ENCODE measurements around the gene PERM1. TPM values are rescaled to one million over a fixed set of nuclear protein-coding genes. Genes with fewer than 3 reads are reported as not detected.

Gene PERM1
- total and polyA plus RNA-seq, 2 experiments from 2014 or later: 0.77 to 1.0 TPM

DNA sequence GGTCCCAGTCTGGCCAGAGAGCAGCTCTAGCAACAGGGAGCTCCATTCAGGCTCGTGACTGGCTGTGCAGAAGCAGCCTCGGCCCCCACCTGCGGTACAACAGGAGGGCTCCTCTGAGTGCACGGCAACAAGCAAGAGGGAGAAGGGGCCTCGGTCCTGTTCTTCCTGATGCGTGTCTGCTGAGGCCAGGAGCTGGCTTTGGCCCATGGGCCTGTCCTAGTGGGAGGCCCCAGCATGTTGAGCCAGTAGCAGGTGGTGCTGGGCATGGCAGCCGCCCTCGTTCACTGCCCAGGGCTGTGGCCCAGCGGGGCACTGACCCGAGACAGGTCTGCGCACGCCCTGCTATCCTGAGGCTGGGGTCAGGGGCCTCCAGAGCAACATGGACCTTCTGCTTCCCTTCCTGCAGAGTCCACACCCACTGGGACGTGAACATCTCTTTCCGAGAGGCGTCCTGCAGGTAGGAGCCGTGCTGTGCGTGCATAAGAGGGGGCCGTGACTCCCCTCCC is 51.2 kb downstream of the PERM1 start:
- no peaks in the 10 kb centered on the region for H3K36me3 ChIP-seq
- no peak overlapping the region for H3K27ac ChIP-seq
- no peak for DNase-seq (ENCODE audit: low read depth in 1 of 2, low spot score in 1 of 2)
- no peak overlapping the region for H3K4me3 ChIP-seq
- TF ChIP-seq, protein P1, sequence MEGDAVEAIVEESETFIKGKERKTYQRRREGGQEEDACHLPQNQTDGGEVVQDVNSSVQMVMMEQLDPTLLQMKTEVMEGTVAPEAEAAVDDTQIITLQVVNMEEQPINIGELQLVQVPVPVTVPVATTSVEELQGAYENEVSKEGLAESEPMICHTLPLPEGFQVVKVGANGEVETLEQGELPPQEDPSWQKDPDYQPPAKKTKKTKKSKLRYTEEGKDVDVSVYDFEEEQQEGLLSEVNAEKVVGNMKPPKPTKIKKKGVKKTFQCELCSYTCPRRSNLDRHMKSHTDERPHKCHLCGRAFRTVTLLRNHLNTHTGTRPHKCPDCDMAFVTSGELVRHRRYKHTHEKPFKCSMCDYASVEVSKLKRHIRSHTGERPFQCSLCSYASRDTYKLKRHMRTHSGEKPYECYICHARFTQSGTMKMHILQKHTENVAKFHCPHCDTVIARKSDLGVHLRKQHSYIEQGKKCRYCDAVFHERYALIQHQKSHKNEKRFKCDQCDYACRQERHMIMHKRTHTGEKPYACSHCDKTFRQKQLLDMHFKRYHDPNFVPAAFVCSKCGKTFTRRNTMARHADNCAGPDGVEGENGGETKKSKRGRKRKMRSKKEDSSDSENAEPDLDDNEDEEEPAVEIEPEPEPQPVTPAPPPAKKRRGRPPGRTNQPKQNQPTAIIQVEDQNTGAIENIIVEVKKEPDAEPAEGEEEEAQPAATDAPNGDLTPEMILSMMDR (IDR thresholded peaks at IDR 0.05; ENCODE audit: low read depth, low read length): no peak
- H3K9me3 ChIP-seq (ENCODE audit: low read depth): no peaks in the 10 kb centered on the region
- peaks cover 21% of the 10 kb centered on the region for H3K27me3 ChIP-seq
- H3K4me1 ChIP-seq (ENCODE audit: low read depth): peaks cover 7% of the 10 kb centered on the region

DNA sequence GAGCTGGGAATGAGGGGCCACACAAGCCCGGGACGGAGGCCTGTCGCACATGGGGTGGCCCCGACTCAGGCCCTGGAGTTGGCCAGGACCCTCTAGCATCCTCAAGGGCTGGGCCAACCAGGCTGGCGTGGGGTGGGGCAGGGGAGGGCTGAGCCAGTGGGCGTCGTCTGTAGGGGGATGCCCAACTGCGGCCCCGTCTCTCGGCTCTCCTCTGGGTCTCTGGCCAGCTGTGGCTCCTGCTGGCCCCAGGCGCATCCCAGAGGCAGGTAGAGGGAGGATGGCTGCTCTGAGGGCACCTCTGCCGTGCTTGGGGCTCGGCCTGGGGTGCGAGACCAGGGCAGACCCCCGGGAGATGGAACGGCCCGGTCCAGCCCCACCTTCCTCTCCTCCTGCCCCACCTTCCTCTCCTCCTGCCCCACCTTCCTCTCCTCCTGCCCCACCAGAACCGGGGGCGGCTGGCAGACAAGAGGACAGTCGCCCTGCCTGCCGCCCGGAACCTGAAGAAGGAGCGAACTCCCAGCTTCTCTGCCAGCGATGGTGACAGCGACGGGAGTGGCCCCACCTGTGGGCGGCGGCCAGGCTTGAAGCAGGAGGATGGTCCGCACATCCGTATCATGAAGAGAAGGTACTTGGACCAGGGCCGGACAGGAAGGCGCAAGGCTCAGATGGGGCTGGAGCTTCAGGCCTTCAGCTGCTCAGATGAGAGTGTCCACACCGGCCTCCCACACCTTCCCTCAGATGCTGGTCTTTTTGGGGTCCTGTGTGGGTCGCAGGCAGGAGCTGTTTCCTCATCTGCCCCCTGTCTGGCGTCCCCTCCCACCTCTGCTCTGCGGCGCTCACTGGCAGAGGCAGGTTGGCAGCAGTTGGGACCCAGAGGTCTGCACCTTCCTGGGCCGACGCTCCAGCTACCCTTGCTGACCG is 51.9 kb downstream of the PERM1 start:
- H3K27me3 ChIP-seq: peaks cover 21% of the 10 kb centered on the region
- TF ChIP-seq, protein P1 (IDR thresholded peaks at IDR 0.05; ENCODE audit: low read depth, low read length): no peak
- no peak overlapping the region for H3K4me3 ChIP-seq
- DNase-seq (ENCODE audit: low read depth in 1 of 2, low spot score in 1 of 2): no peak
- peaks cover 1% of the 10 kb centered on the region for H3K4me1 ChIP-seq (ENCODE audit: low read depth)
- no peaks in the 10 kb centered on the region for H3K9me3 ChIP-seq (ENCODE audit: low read depth)
- no peaks in the 10 kb centered on the region for H3K36me3 ChIP-seq
- H3K27ac ChIP-seq: no peak overlapping the region

DNA sequence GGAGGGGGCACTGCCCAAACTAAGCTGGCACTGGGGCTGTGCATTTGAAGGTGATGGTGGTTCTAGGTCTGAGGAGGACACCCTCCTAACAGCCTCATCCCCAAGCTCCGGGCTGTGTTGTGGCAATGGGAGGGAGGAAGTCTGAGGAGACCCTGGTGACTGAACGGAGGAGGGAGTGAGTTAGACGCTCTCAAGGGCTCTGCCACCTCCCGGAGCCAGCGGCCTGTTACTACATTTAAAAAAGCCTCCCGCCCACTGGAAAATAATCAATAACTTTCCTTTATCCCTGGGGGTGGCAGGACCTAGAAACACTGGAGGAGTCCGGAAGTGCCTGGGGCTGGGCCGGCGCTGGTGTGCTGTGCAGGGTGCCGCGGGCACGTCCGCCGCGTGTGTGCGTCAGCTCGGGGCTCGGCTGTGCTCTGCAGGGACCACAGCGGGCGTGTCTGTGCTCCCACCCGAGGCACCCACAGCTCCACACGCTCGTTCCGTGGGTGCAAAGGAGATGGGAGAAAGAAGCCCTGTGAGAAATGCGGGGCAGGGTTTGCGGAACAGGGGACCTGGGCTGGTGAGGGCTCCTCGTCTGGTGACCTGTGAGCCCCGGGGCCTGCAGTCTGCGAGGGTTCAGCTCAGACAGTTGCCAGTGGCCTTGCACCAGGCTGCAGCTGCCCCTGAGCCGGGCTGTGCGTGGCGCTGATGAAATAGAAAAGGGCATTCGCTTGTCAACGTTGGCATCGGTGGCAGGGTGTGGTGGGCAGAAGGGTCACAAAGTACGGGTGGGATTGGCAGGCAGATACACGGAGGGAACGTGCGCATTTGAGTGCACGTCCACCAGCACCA is 52.9 kb downstream of the PERM1 start:
- Histone ChIP-seq H3K4me3 (no peak overlapping the region), H3K4me1 (ENCODE audit: low read depth) (no peaks in the 10 kb centered on the region), H3K36me3 (no peaks in the 10 kb centered on the region), H3K27ac (no peak overlapping the region), H3K9me3 (ENCODE audit: low read depth) (no peaks in the 10 kb centered on the region), H3K27me3 (peaks cover 24% of the 10 kb centered on the region)
- TF ChIP-seq, protein P1 (IDR thresholded peaks at IDR 0.05; ENCODE audit: low read depth, low read length): no peak
- no peak for DNase-seq (ENCODE audit: low read depth in 1 of 2, low spot score in 1 of 2)

DNA sequence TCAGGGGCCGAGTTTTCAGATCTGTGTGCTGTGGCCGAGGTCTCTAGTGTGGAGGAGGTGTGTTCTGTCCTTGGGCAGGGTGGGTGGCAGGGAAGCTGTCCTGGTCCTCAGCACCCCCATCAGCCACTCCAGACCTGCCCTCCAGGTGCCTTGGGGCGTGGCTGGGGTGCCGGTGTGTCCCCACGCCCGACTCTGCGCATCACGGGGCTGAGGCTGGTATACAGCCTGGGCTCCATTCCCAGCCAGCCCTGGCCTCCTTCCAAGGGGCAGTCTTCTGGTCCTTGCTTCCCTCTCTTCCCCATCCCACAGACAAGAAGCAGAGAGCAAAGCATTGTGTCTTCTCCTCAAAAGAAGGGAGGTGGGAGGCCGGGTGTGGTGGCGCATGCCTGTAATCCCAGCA is 54.1 kb downstream of the PERM1 start:
- H3K9me3 ChIP-seq (ENCODE audit: low read depth): no peaks in the 10 kb centered on the region
- no peak overlapping the region for H3K4me3 ChIP-seq
- DNase-seq (ENCODE audit: low read depth in 1 of 2, low spot score in 1 of 2): no peak
- H3K27ac ChIP-seq: no peak overlapping the region
- no peaks in the 10 kb centered on the region for H3K36me3 ChIP-seq
- TF ChIP-seq, protein P1 (IDR thresholded peaks at IDR 0.05; ENCODE audit: low read depth, low read length): no peak
- peaks cover 8% of the 10 kb centered on the region for H3K4me1 ChIP-seq (ENCODE audit: low read depth)
- H3K27me3 ChIP-seq: peaks cover 14% of the 10 kb centered on the region

DNA sequence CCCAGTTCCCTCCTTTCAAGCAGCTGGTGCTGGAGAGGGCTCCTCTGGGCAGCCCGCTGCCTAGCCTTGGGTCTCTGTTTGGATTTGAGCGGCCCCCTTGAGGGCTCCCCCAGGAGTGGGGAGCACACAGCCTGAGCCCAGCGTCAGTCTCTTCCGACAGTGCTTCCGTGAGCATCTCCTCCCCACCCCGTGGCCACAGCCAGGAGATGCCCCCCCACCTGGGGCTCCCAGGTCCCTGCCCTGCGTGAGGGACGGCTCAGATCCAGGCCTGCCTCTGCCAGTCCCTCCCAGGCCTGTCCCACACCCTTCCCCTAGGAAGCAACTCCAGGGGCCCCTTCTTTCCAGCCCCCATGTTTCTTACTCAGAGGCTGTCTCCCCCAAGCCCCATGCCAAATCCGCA is 54.7 kb downstream of the PERM1 start:
- TF ChIP-seq, protein P1 (IDR thresholded peaks at IDR 0.05; ENCODE audit: low read depth, low read length): no peak
- Histone ChIP-seq H3K4me3 (no peak overlapping the region), H3K27me3 (peaks cover 13% of the 10 kb centered on the region), H3K27ac (no peak overlapping the region), H3K9me3 (ENCODE audit: low read depth) (no peaks in the 10 kb centered on the region), H3K4me1 (ENCODE audit: low read depth) (peaks cover 11% of the 10 kb centered on the region), H3K36me3 (no peaks in the 10 kb centered on the region)
- DNase-seq (ENCODE audit: low read depth in 1 of 2, low spot score in 1 of 2): no peak
